A204.1 (cell line): ENCODE data around the gene FCF1.

Experiments used
- FAIRE-seq: peaks from 2 replicates; lab custom pipeline; 2012; peaks lifted over from hg19 to GRCh38; lab: Jason Lieb, UNC

Gene FCF1

DNA sequence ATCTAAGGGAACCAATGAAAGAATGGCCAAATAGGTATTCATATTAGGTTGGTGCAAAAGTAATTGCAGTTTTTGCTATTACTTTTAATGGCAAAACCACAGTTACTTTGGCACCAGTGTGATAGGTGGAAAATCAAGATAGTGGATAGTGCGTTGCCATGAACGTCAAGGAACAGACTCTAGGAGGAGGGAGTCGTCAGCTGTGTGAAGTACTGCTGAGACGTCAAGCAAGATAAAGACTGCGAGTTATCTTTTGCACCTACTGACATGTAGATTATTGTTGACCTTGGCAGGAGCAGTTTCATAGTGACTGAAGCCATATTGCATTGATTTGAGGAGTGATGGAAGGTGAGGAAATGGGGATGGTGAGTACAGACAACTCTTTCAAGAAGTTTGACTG is 58.5 kb downstream of the FCF1 start:
- FAIRE-seq: no peak

DNA sequence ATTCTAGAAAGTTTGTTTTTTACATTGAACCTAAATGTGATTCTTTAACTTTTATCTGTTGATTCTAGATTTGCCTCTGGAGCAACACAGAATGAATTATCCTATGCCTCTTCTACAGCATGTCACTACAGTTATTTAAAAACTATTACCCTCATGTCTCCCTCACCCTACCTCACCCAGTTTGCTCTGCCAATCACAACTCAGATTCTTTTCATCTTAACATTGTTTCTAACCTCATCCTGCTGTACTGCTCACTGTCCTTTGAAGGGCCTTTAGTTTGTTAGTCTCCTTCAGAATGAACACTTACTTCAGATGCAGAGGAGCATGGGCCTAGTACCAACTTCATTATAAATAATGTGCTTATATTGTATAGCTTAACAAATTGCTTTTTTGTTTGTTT is 71.7 kb downstream of the FCF1 start:
- FAIRE-seq: no peak

GRCh38 chr14:74785056-74785613 is 72.2 kb downstream of the FCF1 start:
- FAIRE-seq: no peak

DNA sequence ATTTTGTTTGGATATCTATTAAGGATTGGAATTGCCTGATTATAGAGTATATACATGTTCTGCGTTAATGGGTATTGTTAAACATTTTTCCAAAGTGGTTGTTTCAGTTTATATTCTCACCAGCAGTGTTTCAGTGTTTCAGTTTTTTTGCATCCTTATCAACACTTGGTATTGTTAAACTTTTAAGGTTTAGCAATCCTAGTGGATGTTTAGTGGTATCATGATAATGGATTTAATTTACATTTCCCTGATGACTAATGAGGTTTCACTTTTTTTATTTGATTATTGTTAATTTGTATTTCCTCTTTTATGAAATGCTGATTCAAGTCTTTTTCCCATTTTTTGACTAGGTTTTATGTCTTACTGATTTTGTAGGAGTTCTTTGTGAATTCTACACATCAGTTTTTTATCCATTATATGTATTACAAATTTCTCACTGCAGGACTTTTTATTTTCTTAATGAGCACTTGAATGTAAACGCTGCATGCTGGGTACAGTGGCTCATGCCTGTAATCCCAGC is 73.9 kb downstream of the FCF1 start:
- FAIRE-seq: no peak
